Fibroblast of skin of right quadriceps (primary cell): ENCODE measurements around the gene MAPRE3.
A peak's percentile ranks its signal among the peaks of the same experiment; 100 is the strongest.

ENCODE experiments used
- DNase-seq: peaks from one replicate; pipeline ENCODE4 v3.0.0-alpha.2; 2013

MAPRE3 gene

GRCh38 chr2:26951236-26951635 lies 19.2 kb upstream of the MAPRE3 start:
- no peak for DNase-seq

DNA sequence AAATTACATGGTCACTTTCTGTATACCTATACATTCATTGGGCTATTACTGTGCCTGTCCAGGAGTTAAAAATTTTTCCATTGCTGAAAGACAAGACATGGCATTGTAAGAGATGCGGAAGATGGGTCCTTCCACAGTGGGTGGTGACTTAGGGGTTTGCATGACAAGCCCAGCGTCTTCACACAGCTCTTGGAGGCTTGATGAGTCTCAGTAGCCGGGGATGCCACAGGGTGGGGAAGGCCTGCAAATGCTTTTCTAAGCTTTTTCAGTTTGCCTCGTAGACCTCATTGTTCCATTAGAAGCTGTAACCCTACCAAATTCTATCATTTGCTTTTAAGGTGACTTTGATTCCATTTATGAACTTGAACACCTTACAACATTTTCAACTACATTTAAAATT lies 18.1 kb upstream of the MAPRE3 start:
- no peak for DNase-seq

- no peak for DNase-seq
Observed at GRCh38 chr2:26954135-26954534, 16.3 kb upstream of the MAPRE3 start.

DNA sequence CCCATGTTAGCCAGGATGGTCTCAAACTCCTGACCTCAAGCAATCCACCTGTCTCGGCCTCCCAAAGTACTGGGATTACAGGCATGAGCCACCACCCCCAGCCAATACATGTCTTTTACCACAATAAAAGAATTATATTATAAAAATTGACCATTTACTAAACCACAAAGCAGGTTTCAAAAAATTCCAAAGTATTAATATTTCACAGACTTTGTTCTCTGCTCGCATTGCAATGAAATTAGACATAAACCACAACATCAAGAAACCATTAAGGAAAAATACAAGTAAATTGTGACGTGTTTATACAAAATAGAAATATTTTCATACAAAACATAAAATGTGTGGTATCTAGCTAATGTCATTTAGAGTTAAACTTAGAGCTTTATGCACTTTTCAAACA lies 13.4 kb upstream of the MAPRE3 start:
- no peak for DNase-seq

- DNase-seq: no peak
Observed at GRCh38 chr2:26957534-26957933, 12.9 kb upstream of the MAPRE3 start.

- DNase-seq: no peak
Observed at GRCh38 chr2:26959331-26959730, 11.1 kb upstream of the MAPRE3 start.

GRCh38 chr2:26964446-26965130 lies 5.8 kb upstream of the MAPRE3 start:
- no peak for DNase-seq

DNA sequence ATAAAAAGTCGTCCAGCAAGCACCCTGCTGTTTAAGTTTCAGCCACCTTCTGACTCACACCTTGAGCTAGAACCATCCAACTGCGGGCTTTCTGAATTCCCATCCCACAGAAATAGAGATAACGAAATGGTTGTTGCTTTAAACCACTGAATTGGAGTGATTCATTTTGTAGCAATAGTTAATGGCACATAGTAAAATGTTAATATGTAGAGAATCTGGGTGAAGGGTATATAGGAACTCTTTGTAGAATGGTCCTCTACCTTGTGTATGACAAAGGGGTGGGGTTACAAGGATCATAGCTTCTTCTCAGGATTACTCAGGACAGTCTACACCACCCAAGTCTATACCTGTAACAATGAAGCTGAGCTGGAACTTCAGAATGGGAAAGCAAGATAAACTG lies 2.4 kb upstream of the MAPRE3 start:
- DNase-seq: no peak

GRCh38 chr2:26969077-26969844 lies 1.2 kb upstream of the MAPRE3 start:
- no peak for DNase-seq

DNA sequence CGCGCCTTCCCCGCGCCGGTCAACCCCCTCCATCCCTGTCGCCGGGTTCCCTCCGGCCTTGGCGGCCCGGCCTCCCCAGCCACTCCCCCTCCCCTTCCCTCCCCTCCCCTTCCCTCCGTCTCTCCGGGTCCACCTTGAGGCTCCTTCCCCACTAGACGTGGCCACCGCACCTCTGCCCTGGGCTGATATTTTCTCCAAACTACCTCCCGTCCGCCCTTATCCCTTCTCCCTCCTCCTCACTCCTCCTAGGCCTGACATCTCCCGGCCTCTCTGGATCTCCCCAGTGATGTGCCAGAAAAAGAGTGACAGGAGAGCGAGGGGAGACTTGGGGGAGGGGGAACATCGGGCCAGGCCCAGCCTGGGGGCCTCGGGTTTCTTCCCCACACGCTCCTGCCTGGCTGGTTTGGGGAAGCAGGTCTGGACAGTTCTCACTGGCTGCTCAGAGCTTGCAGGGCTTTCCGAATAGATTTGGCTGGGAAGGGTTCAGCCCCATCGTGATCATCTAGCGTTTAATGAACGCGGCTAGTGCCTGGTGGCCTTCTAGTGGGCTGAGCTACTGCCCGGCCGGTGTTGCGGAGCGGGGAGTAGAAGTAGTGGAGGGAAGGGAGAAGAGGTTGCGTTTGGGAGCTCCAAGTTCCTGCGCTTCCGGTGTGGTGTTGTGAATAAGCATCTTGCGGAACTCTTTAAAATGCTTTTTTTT lies 641 bp downstream of the MAPRE3 start:
- DNase-seq: peak; percentile 12

- no peak for DNase-seq
Observed at GRCh38 chr2:26971911-26972786, 1.7 kb downstream of the MAPRE3 start.

DNA sequence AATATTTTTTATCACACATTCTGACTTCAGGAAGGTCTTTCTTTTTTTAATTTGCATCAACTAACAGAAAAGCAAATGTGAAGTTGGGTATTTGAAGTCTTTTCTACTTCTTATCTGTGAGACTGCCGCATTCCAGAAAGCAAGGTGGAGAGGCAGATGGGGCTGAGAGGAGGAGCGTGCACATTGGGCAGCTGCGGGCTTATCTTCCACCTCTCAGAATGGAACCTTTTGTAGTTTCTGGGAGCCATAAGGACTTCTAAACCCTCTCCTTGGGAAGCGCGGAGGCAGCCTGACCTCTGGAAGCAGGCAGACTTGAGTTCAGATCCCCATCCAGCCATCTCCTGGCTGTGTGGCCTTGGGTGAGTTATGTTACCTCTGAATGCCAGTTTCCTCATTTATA lies 3.9 kb downstream of the MAPRE3 start:
- no peak for DNase-seq

DNA sequence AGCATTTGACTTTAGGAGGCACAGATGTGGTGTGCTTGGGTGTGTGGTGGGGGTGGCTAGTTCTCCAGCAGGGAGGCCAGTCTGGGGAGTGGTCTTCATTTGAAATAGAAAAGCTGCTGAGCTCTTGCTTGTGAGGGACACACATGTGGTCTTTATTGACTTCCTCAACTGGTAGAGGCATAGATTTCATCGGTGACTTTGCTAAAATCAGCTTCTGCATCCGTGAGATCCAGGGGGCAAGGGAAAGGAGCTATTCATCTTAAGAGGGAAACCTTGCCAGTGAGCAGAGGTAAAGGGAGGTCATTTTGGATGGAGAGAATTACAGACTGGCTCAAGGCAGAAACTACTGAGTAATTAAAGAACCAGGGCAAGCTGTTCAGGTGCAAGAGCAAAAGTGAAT lies 4.7 kb downstream of the MAPRE3 start:
- DNase-seq: no peak

DNA sequence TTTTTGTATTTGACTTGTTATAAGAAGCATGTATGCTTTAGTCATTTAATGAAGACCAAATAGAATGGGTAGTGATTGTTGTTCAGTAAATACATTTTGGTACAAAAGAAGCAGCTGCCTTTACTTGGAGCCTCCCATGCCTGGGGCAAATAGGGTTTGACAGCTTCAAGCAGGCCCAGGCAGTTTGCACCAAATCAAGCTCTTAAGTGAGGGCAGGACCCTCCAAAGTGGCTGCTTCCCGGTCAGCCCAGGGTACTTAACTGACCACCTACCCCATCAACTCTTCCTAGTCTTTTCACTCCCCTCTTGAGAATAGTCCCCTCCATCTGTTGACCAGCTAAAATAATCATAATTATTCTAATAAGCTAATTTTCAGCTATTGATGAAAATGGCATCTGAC lies 5.2 kb downstream of the MAPRE3 start:
- DNase-seq: no peak

DNA sequence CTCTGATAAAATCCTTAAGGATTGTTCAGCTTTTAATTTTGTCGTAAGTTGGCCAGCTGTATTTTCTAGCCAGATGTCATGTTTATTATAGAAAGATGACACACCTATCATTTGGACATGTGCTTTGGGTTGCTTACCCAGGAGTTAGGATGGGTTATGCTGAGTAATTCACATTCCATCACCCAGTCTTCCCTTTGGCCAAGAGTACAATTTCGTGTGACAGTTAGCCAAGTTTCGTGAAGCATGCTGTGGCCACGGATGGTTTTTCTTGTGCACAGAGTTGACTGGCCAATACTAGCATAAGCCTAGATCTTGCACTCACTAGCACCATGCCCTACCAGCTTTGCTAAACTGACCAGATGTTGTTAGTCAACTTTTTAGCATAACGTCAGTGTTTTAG lies 5.8 kb downstream of the MAPRE3 start:
- DNase-seq: peak; percentile 15

DNA sequence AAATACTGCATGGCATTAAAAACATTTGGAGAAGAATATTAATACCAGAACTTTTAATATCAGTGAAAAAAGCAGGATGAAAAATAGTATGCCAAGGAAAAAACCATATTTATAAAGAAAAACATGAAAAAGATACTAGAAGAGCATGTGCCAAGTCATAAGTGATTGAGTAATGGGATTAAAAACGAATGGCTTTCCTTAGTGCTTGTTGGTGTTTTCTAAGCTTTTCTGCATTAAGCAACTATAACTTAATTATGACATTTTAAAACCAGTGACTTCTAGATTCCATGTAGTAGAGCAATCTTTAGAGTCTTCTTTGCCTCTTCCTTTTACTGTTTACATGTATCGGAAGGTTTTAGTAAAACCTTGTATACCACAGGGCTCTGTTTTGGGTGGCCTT lies 6.6 kb downstream of the MAPRE3 start:
- no peak for DNase-seq

DNA sequence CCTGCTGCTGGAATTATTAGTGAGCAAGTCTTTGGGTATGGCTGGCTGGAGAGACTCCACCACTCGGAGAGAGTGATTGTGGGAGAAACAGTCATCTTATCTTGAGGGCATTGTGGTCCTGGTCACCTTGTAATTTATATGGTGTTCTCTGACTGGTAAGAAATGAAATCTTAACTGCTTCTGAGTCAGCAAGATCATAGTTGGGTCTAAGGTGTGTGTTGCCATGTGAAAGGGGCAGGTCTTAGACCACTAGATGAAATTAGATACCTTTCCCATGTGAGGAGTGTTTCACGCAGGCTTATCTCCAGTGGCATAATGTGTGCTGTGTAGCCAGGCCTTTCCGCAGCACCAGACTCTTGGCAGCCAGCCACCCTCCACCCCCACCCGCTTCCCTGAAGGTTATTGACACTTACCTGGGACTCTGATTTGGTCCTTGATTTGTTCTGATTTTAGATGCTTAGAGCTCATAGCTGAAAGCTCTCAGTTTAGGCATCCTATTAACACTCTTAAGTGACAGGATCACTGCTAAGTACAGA lies 7.7 kb downstream of the MAPRE3 start:
- no peak for DNase-seq

- no peak for DNase-seq
Observed at GRCh38 chr2:26979741-26980140, 9.3 kb downstream of the MAPRE3 start.

GRCh38 chr2:26980971-26981370 lies 10.5 kb downstream of the MAPRE3 start:
- DNase-seq: no peak

- DNase-seq: no peak
Observed at GRCh38 chr2:26982102-26982742, 11.8 kb downstream of the MAPRE3 start.

GRCh38 chr2:26983746-26984145 lies 13.3 kb downstream of the MAPRE3 start:
- no peak for DNase-seq

- no peak for DNase-seq
Observed at GRCh38 chr2:26985807-26986206, 15.4 kb downstream of the MAPRE3 start.
